Central memory CD4-positive, alpha-beta T cell (primary cell): ENCODE results near the gene DENND5B.
"Not testable (repeated sequence)": the region's sequence is repeated elsewhere in the genome, so short reads cannot be mapped to it uniquely, and the experiment has no call there.

Source experiments
- DNase-seq: peaks from one replicate; pipeline ENCODE4 v3.0.0; 2022

The DENND5B gene

GRCh38 chr12:31589904-31590641 is 863 bp downstream of the DENND5B start:
- DNase-seq = no peak

GRCh38 chr12:31589598-31589903 is 1.4 kb downstream of the DENND5B start:
- DNase-seq = no peak

GRCh38 chr12:31588976-31589375 is 2.0 kb downstream of the DENND5B start:
- no peak for DNase-seq

- no peak for DNase-seq
Measured at GRCh38 chr12:31586728-31587127, 4.2 kb downstream of the DENND5B start.

- no peak for DNase-seq
Measured at GRCh38 chr12:31585895-31586294, 5.0 kb downstream of the DENND5B start.

- no peak for DNase-seq
Measured at GRCh38 chr12:31585271-31585670, 5.7 kb downstream of the DENND5B start.

- DNase-seq = no peak
Measured at GRCh38 chr12:31584782-31585181, 6.2 kb downstream of the DENND5B start.

GRCh38 chr12:31583878-31584277 is 7.1 kb downstream of the DENND5B start:
- DNase-seq = no peak

- DNase-seq = no peak
Measured at GRCh38 chr12:31582155-31582554, 8.8 kb downstream of the DENND5B start.

GRCh38 chr12:31578632-31579031 is 12.3 kb downstream of the DENND5B start:
- DNase-seq = no peak

GRCh38 chr12:31574803-31575575 is 15.9 kb downstream of the DENND5B start:
- DNase-seq = no peak

- DNase-seq = not testable (repeated sequence)
Measured at GRCh38 chr12:31574367-31574766, 16.6 kb downstream of the DENND5B start.

- DNase-seq = no peak
Measured at GRCh38 chr12:31572900-31573600, 17.9 kb downstream of the DENND5B start.

- no peak for DNase-seq
Measured at GRCh38 chr12:31570880-31571279, 20.1 kb downstream of the DENND5B start.

- DNase-seq = not testable (repeated sequence)
Measured at GRCh38 chr12:31569517-31569916, 21.4 kb downstream of the DENND5B start.

- DNase-seq = no peak
Measured at GRCh38 chr12:31568498-31568897, 22.4 kb downstream of the DENND5B start.

GRCh38 chr12:31567029-31567428 is 23.9 kb downstream of the DENND5B start:
- DNase-seq = no peak

GRCh38 chr12:31566547-31566946 is 24.4 kb downstream of the DENND5B start:
- DNase-seq = no peak

GRCh38 chr12:31562594-31563328 is 28.2 kb downstream of the DENND5B start:
- no peak for DNase-seq

GRCh38 chr12:31560516-31560915 is 30.4 kb downstream of the DENND5B start:
- no peak for DNase-seq

- no peak for DNase-seq
Measured at GRCh38 chr12:31558521-31558920, 32.4 kb downstream of the DENND5B start.

- DNase-seq = no peak
Measured at GRCh38 chr12:31557707-31558106, 33.2 kb downstream of the DENND5B start.

- not testable (repeated sequence) for DNase-seq
Measured at GRCh38 chr12:31555466-31555865, 35.5 kb downstream of the DENND5B start.
